Stimulated activated CD4-positive, alpha-beta T cell treated with anti-CD3 and anti-CD28 coated beads, Interleukin-4, amount 100 ng/mL, for 4 hours (primary cell): ENCODE measurements around the gene ATOX1.
"Not testable (repeated sequence)": the region's sequence is repeated elsewhere in the genome, so short reads cannot be mapped to it uniquely, and the experiment has no call there.

ENCODE experiments used
- DNase-seq, 2 experiments: peaks; one replicate each; pipeline ENCODE4 v3.0.0-alpha.2; 2020

Gene ATOX1

GRCh38 chr5:151729597-151729996 is 28.8 kb downstream of the ATOX1 start:
- DNase-seq, result not testable (repeated sequence)

DNA sequence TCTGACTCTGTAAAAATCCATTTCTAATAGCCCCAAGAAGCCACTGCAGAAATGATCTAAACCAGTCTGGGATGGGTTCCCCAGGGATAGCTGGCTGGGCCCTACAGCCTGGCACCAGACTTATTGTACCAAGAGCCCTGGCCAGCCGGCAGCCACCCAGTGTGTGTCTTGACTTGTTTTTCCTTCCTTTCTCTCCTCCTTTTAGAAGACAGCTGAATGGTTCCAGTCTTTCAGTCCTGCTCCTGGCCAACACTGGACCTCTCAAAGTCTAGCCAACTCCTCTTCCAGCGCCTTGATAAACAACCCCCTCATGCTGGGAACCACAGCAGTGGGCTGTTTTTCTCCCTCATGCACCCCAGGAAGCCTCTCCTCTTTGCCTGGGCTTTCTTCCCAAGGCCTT is 34.1 kb downstream of the ATOX1 start:
- no peak for DNase-seq

DNA sequence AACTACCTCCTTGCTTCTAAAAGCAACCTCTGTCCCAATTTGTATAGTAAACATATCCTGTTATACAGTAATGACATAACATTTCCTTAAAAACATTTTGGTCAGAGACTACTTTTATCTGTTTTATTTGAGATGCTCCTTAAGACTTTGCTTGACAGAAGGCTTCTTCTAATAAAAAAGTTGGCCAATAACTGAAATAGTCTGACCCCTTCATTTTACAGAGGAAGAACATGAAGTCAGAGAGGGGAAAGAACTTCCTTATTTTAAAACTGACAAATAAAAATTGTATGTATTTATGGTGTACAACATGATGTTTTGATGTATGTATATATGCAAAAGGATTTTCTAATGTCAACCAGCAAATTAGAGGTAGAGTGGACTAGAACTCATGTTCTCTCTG is 35.9 kb downstream of the ATOX1 start:
- no peak for DNase-seq

DNA sequence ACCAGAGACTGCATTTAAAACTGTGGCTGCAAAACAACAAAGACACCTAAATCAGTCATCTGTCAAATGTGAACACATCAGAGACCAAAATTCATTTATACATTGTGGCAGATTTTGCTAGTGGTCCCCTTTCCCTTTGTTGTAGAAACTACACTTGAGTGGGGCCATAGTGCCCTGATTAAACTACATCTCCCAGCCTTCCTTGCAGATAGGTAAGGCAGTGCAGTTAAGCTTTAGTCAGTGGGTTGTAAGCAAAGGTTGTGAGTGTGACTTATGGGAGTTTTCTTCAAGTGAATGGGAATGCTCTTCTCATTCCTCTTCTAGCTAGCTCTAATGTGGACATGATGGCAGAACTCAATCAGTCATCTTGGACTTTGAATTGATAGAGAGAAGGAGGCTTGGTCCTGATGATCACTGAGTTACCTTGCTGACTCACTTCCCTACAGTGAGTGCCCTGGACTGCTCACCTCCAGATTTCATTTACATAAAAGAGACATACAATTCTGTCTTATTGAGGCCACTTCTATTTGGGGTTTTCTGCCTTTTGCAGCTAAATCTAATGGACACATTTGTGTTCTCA is 36.5 kb downstream of the ATOX1 start:
- no peak for DNase-seq

DNA sequence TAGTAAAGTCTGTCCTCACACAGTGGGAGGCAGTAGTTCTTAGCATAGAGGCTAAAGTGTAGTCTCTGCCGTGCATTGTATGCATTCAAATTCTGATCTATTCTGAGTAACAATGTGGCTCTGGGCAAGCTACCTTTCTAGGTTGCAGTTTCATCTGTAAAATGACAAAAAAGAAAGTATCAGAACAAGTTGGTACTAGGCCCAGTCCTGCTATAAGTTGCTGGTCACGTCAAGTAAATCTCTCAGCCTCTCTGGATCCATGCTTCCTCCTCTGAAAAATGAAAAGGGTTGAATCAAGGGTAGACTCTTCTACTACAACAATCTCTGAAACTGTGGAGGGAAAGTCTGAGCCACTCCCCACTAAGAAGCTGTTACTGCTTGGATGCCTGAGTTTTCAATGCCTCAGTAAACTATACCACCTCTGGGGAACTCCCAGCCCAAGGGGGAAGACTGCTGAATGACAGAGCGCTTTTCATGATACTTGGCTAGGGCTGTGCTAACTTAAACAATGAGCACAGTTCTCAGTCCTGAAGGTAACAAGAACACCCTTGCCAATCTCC is 37.3 kb downstream of the ATOX1 start:
- no peak for DNase-seq

DNA sequence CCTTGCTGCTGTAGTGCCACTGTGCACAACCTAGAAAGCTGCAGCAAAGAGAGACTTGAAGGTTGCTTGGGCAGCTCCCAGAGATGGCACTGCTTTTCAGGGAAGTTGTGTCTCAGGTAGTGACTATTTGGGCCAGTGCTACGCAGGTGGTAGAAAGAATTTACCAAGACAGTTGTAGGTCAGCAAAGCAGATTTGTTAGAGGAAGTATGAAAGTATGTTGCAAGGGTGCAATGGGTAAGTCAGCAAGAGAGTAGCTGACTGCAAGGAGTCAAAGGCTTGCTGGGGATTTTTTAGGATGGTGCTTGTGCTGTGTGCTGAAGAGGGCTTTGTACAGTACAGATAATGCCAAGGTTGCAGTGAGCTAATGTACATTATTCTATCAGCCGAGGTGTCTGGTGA is 38.2 kb downstream of the ATOX1 start:
- DNase-seq, result no peak

DNA sequence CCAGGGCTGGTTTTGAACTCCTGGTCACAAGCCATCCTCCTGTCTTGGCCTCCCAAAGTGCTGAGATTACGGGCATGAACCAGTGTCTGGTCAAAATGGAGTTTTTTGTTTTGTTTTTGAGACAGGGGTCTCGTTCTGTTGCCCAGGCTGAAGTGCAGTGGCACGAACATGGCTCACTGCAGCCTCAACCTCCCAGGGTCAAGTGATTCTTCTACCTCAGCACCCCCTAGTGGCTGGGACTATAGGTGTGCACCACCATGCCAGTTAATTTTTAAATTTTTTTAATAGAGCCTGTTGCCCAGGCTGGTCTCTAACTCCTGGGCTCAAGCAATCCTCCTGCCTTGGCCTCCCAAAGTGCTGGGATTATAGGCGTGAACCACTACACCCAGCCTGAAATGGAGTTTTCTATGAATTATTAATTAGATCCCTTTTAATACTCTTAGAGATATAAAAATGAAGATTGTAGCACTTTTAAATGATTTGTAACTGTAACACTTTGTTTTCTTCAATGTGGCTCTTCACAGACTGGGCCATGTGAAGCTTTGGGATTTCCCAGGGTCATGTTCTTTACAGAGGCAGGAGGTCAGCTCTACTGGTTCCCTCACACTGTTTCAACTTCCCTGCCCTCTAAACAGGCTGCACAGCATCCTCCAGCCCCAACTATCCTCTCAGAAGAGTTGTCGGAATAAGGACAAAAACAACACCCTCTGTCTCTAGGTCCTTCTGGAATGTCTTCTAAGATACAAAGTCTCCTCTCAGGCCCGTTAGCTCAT is 39.0 kb downstream of the ATOX1 start:
- no peak for DNase-seq

DNA sequence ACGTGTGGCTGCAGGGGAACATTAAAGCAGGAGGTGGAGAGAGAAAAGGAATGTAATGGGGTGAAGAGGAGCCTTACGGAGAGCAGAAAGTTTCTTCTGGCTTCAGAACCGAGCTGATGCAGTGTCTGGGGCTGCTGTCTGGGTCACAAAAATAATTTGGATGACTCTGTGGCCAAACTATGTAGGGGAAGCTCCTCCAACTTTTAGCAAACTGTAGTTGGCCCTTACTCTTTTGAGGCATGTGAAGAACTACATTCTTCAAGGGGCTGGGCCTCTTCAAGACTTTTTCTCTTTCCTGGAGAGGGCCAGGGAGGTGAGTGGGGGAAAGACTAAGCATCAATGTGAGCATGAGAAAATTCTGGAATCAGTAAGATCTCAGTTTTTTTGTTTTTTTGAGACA is 39.8 kb downstream of the ATOX1 start:
- no peak for DNase-seq

GRCh38 chr5:151718153-151718552 is 40.3 kb downstream of the ATOX1 start:
- DNase-seq, result no peak

GRCh38 chr5:151717416-151717815 is 41.0 kb downstream of the ATOX1 start:
- no peak for DNase-seq

DNA sequence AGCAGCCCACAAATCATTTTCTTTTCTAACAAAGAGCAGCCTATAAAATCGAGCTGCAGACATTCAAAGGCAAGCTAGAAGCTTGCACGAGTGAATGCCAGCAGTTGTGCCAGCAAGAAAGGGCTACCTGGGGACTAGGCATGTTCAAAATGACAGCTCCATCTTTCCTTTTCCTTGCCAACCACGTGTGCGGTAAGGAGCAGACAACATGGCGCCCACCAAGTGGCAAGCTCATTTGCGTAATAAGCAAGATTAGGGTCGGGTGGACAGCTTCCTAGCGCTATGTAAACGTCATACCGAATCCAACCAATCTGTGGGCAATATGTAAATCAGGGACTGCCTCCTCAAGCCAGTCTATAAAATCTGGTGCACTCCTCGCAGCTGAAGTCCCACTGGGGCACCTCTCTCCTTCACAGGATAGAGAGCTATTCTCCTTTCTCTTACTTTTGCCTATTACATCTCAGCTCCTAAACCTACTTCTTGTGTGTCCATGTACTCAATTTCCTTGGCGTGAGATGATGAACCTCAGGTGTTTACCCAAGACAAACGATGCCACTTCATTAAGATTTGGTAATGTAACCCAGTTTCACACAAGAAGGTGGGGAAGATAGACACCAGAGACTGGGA is 49.2 kb downstream of the ATOX1 start:
- no peak for DNase-seq

GRCh38 chr5:151708126-151708525 is 50.3 kb downstream of the ATOX1 start:
- no peak for DNase-seq

- no peak for DNase-seq
Observed at GRCh38 chr5:151707567-151707966, 50.9 kb downstream of the ATOX1 start.

DNA sequence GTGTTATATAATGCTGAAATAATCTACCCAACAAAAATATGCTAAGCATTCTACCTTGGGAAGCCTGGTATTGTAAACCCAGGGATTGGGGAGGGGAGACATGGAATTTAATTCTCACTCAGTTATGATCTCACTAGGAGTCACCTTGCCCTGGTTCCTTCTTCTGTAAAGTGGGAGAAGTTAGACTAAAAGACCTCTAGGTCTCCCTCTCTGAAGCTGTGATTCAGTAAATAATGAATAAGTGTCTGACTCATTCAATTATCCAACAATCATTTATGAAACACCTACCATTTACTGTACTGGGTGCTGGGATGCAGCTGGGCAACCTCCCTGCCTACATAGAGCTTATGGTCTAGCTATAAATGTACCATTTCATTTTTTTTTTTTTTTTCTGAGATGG is 51.5 kb downstream of the ATOX1 start:
- no peak for DNase-seq

GRCh38 chr5:151703780-151704179 is 54.7 kb downstream of the ATOX1 start:
- DNase-seq, result no peak

- no peak for DNase-seq
Observed at GRCh38 chr5:151703227-151703626, 55.2 kb downstream of the ATOX1 start.

DNA sequence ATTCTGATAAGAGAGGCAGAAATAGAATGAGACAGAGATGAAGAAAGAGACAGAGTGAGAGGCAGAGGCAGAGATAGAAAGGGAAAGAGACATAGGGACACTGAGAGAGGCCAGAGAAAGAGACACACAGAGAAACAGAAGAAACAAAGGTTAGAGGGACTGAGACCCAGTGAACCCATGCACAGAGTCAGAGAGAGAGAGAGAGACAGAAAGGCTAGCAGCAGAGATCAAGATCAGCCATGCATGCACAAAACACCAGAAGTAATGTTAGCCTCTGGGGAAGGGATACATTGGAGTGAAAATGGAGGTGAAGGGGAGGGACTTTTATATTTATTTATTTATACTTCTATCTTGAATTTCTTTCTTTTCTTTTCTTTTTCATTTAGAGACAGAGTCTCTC is 57.6 kb downstream of the ATOX1 start:
- no peak for DNase-seq

- no peak for DNase-seq
Observed at GRCh38 chr5:151700296-151700695, 58.1 kb downstream of the ATOX1 start.

GRCh38 chr5:151699071-151699901 is 59.1 kb downstream of the ATOX1 start:
- DNase-seq, result no peak

DNA sequence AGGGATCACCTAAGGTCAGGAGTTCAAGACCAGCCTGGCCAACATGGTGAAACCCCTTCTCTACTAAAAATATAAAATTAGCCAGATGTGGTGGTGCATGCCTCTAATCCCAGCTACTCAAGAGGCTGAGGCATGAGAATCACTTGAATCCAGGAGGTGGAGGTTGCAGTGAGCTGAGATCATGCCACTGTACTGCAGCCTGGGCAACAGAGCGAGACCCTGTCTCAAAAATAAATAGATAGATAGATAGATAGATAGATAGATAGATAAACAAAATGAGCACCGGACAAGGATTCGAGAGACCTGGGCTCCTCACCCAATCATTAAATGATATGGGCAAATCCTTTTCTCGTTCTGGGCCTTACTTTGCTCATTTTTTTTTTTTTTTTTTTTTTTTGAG is 60.4 kb downstream of the ATOX1 start:
- DNase-seq, result not testable (repeated sequence)

- DNase-seq, result no peak
Observed at GRCh38 chr5:151697452-151697851, 61.0 kb downstream of the ATOX1 start.

DNA sequence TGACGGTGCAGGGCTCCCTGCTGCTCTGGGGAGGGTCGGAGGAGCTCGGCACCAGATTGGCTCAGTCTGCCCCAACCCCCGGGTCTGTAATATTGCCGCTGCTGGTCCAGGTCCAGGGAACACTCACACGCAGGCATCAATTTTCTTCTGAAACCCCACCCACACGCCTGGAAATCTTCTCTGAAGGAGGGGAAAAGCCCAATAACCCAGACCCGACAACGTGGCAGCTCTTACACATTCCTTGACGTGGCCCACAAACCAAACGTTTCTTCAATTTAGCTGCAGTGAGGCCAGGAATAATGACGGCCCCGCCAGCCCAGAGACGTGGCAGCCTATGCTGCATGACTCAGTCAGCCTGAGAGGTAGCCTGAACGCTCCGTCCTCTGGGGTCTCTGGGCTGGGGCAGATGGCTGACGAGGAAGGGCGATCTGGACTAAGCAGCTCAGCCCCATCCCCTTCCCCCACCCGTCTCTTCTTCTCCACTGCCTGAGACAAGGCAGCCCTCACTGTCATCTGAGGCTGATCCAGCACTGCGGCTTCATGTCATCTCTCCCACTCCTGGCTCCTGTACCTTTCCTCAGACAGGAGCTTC is 61.9 kb downstream of the ATOX1 start:
- no peak for DNase-seq

DNA sequence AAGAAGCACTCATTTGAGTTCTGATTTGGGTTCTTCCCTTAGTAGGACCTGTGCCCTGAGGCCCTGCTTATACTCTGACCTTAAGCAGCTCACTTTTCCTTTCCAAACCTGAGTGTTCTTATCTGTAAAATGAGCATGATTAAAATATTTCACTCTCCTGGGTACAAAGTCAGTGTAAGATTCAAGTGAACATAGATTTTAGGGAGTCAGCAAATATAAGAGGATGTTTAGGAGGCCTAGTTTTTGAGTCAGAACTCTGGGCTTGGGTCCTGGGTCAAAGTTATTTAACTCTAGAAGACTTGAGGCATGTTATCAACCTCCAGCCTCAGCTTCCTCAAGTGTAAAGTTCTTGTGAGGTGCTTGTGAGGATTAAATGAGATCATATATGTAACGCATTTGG is 63.0 kb downstream of the ATOX1 start:
- DNase-seq, result no peak
